Stimulated activated CD4-positive, alpha-beta T cell treated with anti-CD3 and anti-CD28 coated beads, Interleukin-1b, Interleukin-23, amount 100 ng/mL, for 24 hours (primary cell): Measurements from ENCODE around the gene HP1BP3.
"Not testable (repeated sequence)": the region's sequence is repeated elsewhere in the genome, so short reads cannot be mapped to it uniquely, and the experiment has no call there.

Source experiments
- DNase-seq, 4 experiments: peaks; one replicate each; pipeline ENCODE4 v3.0.0-alpha.2; 2020; ENCODE audit warnings: low read depth in 4 of 4, low spot score in 1 of 4

HP1BP3 gene

DNA sequence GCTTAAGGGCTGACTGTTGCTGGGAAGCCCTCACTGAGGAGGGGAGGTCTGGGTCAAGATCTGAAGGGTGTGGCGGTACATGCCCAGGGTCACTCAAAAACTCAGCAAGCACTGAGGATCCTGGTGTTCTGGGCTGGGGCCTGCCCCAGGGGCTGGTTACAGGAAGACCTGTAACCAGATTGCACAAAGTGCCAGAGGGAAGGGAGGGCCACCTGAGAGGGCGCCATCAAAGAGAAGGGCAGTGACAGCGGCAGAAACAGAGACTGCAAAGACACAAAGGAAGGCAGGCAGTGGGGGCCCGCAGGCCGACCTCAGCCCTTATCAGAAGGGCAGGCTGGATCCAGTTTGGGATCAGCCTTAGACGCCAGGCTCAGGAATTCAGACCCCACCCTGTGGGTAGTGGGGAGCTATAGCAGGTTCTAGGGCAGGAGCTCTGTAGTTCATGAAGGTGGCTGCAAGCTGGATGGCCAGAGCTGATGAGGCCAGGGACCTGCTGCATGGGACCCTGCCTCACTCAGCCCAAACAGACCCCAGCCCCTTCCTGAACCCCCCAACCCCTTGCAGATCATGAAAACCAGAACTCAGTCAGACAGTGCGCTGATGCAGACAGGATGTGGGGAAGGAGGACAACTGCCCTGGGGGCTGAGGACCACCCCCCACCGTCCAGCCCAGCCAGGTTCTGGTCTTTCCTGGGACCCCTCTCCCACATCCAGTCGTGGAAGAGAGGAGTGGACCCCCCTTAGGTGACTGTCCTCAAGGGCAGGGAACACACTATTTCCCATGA is 58.5 kb downstream of the HP1BP3 start:
- DNase-seq = no peak

DNA sequence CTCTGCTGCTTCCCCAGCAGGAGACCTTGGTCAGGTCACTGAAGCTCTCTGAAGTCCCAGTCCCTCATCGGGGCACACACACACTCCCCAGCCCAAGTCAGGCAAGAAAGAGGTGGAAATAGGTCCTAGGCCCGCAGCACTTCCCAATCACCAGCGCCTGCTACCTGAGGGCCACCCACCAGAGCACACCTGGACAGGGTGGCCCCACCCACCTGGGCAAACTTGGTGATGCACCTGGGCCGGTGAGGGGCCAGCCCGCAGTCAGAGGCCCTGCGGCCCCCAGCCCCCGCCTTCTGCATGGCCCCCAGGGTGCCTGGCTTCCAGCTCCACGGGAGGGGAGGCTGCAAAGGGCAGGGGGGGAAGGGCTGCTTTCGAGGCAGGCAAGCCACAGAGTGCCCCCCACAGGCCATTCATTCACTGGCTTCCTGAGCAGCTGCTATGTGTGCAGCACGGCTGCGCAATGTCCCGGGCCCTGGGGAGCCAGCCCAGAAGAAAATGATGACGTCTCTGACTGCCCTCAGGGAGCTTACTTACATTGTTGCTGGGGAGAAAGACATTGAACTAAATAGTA is 59.3 kb downstream of the HP1BP3 start:
- no peak for DNase-seq

DNA sequence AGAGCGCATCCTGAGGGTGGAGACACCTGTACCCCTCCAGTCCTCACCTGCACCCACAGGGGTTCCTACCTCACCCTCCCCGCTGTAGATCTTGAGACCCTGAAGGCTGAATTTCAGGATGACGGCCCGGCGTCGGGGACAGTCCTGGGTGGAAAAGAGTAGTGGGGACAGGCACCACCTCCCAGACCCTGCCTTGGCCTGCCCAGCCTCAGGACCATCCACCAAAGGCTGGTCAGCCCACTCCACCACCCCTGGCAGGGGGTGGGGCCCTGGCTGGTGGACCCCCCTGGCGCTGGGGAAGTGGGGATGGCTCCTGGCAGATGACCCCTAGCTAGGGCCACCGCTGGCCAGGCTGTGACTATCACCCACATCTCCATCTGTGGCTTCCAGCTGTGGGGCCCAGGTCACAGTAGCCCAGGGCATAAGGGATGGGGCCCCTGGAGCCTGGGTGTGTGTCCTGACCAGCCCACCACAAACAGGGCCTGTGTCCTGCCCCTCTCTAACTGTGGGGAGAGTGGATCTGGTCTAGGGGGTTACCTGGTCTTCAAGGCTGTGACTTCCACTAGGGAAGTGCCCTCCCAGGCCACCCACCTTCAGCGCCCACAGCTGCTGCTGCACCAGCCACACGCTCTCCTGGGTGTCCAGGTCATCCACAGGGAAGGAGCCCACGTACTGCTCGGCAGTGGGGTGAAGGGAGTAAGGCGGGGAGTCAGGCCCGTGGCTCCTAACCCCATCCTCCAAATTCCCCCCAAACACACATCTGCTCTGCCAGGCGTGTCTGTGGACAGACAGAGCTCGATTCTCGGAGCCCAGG is 60.0 kb downstream of the HP1BP3 start:
- DNase-seq = no peak

DNA sequence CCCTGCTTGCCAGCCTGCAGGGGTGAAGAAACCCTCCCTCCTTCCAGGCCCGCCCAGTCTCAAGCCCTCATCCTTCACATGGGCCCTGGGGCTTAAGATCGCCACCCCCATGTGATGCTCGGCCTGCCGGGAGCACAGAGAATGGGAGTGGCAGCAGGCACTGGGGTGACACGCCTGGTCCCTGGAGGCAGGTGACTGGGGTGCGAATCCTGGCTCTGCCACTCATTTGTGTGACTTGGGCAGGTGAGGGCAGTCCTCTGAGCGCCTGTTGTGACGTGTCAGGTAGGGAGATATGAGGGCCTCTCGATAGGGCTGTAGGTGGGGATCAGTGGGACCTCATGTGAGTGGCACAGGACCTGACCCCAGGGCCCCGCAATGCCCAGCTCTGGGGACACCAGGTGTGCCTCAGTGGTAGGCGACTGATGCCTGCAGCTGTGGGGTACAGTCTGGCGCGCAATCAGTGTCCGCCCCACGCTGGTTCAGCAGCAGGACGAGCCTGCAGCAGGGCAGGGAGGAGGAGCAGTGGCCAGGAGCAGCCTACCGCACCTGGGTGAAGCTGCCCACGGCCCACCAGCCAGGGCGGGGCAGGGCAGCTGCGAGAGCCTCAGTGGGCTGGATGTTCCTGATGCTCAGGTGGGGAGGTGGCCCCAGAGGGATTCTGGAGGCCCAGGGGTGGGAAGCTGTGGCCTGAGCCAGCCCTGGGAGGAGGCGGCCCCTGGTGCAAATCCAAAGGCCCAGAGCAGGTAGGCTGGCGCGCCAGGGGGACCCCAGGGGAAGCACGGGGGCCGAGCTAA is 60.8 kb downstream of the HP1BP3 start:
- DNase-seq = no peak

DNA sequence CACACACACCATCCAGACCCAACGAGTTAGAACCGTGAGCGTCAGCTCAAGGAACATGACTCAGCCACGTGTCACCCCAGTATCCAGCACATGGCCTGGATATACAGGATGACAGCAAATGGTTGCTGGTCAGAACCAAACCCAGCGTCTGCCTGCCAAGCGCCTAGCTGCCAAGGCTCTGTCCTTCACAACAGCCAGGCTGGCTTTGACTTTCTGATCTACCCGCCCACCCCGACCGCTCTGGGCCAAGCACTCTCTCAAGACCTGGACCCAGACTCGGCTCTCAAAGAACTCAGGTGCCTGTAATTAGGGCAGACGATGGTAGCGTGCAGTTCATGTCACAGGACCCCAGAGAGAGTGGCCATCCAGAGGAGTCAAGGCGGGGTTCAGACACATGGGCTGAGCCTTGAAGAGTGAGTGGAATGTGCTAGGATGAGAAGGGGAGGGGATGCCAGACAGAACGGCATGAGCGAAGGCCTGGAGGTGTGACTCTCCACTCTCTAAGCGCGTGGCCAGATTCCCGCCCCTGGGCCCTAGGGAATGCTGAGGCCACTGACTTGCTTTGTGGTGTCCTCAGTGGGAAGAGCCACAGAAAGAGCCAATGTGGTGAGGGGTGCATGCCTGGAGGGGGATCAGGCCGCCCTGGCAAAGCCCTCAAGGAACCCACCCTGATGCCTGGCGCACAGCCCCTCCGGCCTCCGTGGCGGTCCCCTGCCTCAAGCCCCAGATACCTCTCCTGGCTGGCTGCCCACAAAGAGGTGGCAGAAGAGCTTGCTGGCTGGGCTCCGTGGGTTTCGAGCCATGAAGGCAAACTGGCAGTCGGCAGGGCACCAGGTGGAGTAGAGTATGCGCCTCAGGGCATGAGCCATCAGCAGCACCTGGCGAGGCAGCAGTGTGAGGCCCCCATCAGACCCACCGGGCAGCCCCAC is 61.7 kb downstream of the HP1BP3 start:
- DNase-seq = no peak

DNA sequence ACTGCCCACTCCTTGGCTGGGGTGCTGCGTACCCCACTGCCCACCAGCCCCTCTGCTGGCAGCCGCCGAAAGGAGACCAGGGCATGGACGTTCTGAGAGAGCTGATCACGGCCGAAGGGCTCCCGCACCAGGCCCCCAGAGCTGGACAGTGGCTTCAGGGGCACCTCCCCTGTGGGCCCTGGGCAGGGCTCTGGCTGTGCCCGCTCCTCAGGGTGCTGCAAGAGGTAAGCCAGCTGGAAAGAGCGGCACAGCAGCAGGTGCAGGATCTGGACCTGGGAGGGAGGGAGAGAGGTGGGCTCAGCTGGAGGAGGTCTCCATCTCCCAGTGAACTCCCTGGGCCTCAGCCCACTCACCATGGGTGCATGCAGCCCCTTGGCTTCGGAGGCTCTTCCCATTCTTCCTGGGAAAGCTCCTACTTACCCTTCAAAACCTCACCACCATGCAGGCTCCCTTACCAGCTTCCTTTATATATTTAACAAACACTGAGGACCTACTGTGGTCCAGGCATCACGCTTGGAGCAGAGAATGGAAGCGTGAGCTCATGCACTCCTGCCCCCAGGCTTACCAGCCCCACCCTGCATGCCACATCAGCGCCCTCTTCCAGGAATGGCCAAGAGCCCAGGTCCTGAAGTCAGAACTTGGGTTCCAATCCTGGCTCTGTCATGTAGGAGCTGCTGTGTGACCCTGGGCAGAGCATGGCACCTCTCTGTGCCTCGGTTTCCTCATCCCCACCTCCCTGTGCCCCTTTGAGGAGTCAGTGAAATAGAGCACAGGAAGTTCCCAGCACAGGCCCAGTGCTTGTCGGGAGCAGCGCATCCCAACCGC is 62.5 kb downstream of the HP1BP3 start:
- DNase-seq = no peak

DNA sequence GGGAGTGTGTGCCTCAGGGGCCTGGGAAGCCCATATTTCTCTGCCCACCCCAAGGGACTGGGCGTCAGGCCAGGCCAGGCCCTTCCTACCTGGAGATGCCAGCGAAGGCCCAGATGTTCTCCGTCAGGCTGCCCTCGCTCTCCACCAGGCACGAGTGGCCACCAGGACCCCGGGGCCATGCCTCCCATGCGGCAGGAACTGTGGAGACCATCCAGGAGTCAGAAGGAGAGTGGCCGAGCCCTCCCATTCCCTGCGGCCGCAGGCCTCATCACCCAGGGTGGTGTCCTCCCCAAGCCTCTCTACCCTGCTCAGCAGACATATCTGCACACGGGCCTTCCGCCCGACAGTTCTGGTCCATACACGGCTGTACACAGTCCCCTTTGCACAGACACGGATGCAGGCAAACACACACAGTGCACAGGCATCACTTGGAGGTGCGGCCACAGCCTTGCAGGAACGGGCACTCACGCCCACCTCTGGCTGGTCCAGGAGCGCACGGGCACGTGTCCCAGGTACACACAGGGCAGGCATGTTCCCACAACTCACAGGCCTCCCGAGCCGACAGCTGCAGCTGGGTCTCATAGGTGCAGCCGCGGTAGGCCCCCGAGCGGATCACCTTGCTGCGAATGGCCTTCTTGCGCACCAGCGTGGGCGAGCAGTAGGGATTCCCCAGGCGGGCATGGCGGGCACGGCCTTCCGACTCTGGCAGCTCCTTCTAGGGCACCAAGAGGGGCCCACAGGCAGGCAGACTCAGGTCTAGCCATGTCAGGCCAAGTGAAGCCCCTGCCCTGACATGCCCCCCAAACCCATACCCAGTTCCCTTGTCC is 63.4 kb downstream of the HP1BP3 start:
- DNase-seq = no peak

DNA sequence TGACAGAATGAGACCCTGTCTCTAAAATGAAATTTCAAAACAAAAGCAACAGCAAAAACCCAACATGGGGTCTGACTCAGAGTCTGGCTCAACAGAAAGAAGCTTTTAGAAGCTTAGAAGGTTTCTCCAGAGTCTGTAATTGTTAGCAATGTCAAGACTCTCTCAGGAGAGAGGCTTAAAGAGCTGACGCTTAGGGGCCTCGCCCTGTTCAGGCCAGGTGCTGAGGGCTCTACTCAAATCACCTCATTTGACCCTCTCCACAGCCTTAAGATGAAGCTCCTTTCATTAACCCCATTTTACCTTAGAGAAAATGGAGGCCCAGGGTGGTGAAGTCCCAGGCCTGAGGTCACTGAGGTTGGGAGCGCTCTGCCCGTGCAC is 64.0 kb downstream of the HP1BP3 start:
- DNase-seq = no peak

DNA sequence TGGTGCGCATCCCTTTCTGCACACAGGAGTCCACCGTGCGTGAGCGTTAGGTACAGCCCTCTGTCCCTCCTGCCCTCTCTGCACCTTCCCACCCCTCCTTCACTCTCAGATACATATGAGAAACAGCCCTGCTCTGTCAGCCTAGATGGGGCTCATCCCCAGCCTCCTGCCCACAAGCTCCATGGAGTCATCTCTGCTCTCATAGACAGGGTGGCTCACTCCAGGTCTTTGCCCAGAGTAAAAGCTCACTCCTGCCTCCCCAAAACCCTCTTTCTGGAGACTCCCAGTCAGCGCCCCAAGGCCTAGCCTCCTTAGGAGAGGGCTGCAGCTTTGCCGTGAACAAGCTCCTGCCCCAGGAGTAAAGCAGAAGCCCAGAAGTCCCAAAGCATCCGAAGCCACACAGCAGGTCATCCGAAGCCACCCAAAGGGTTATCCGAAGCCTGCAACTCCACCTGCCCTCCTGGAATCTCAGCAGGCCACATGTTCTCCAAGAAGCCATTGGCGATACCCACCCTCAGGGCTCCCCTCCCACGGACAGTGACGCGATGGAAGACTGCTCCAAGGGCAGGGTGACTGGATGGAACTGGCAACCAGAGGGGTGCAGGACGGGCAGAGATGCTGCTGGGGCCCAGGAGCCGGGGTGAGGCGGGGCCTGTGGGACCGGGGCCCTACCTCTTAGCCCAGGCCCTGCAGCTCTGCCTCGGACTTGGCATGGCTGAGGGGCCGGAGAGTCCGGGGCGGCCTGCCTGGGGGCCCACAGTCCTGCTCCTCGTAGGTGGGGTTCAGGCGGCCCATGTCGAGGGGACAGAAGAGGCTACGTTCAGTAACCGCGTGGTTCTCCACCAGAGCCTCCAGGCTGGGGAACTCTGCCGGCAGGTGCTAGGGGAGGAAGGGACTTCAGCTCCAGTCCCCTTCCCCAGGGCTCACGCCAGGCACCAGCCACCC is 65.7 kb downstream of the HP1BP3 start:
- DNase-seq = no peak

DNA sequence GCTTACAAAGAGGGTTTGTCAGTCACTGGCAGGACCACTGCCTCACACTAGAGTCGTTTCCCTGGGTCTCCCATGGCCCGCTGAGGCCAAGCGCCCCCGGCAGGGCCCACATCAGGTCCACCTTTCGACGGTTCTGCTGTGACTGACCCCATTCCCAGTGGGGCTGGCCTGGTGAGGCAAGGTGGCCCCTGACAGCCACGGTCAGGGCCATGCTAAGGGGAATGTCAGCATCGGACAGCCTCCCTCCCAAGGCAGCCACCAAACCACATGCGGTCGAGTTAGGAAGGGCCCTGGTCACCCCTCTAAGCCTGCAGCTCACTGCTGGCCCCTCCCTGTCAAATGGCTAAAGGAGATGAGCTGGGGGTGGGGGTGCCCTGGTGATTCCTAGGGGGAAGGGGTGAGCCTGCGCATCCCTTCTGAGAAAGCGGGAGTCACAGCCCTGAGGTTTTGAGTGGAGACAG is 66.4 kb downstream of the HP1BP3 start:
- DNase-seq = no peak

DNA sequence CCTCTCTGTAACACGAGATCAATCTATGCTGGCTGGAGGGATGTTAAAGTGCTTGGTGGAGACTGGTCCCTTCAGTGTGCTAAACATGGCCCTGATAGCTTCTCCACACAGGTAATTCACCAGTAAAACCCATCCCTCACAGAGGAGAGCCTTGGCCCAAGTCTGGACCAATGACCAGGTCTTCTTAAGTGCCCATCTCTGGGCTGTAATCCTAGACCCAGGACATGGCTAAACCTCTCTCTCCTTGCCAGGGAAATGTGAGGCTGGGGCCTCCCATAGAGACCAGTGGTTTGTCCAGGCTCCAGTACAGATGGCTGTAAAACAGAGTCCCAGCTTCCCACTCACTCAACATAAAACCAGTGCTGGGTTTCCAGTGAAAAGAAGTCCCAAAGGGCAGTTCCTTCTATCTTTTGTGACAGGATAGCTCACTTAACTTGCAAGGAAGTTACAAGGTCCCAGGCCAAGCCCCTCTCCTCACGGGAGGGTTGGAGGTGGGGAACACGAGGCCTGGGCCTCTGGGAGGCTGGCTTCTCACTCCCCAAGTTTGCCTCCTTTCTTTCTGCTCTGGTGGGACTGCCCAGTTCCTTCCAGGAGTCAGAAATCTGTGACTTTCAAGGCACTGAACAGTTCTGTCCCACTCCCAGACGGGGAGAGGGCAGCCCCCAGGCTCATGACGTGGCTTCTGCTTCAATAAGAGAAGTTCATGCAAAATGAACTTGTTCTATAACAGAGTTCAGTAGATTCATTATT is 67.1 kb downstream of the HP1BP3 start:
- no peak for DNase-seq

DNA sequence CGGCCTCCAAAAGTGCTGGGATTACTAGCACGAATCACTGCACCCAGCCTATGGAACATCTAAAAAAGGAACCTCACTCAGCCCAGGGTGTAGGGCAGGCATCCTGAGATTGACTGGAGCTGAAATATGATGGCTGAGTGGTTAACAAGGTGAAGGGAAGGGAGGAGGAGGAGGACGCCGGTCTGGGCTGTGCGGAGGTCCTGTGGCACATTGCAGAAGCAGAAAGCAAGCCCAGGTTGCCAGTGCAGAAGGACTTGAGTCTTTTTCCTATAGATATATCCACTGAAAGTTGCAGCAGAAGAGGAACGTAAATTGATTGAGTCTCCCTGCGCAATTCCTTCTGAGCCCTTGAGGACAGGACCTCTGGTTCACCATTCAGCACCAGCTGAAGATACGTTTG is 67.8 kb downstream of the HP1BP3 start:
- DNase-seq = no peak

DNA sequence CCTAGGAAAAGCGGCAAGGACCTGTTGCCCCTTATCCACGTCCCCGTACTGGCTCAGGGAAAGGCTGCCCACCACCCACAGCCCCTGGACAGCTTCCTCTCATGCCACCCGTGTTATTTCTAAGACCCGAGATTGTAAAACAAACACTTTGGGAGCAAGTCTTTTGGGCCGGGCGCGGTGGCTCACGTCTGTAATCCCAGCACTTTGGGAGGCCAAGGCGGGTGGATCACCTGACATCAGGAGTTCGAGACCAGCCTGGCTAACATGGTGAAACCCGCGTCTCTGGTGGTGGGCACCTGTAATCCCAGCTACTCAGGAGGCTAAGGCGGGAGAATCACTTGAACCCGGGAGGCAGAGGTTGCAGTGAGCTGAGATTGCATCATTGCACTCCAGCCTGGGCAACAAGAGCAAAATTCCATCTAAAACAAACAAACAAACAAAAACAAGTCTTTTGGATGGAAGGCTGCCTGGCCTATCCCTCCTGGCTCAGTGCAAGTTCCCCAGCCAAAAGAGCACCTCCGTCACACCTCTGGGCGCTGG is 68.7 kb downstream of the HP1BP3 start:
- DNase-seq = not testable (repeated sequence)

DNA sequence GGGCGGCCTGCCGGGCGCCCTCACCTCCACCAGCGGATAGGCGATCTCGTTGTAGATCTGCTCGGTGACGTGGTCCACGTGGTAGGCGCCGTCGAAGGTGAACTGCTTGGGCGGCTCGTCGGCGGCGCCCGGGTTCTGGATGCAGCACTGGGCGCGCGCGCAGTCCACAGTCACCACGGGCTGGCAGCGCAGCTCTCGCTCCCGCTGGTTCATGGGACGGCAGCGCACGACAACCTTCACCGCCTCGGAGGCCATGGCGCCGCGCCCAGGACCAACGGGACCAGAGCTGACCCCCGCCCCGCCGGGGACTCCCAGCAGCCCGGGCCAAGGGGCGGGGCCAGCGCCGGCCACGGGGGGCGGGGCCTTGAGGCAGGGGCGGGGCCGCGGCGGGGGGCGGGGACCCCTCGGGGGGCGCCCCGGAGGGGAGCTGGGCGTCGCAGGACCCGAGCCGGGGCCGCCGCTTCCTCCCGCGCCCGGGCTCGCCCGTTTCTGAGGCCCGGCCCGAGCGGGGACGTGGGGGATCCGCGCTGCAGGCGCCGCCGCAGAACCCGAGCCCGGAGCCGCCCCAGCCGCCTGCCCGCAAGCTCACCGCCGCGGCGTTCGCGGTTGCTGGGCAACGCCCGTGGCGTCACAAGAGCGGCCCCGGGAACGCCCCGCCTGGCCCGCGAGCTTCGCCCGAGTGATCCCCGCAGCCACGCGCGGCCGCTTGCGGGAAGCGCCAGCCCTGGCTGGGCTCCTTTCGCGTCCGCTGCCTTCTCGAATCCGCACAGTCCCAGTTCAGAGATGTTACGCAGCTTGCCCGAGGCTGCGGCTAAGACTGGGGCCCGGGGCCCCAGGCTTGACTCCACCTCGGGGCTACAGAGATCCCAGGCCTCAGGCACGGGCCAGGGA is 69.4 kb downstream of the HP1BP3 start, which contains the start of gene KIF17:
Gene KIF17, minus strand, starts transcription at position 556 of the 891 bp plus-strand sequence. Its CDS starts 301 bp downstream, at position 255.
- DNase-seq = peak in 2 of 4 experiments; percentile 46 to 48

DNA sequence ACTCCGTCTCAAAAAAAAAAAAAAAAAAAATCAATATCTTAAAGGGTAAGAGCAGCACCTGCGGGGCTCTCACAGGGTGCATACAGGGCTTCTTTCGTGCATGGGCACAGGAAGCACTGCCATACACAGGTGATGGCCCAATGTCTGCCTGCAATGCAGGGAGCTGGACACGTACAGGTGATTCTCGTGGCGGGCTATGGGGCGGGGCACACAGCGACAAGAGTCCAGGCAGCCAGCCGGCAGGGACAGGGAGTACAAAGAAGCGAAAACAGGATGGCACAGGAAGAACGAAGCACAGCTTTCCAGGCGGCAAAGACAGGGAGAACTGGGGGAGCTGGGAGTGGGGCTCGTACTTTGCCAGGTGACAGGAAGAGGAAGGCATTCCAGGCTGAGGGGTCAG is 70.9 kb downstream of the HP1BP3 start:
- DNase-seq = no peak
